CD4-positive, alpha-beta T cell (primary cell): ENCODE measurements around the gene VEGFA. TPM values are rescaled to one million over a fixed set of nuclear protein-coding genes. Genes with fewer than 3 reads are reported as not detected.

Experiments
- ATAC-seq: fragments of 200-7000 bp; cut with Tn5 transposase; one replicate; pipeline ENCODE4 v1.10.0; 2022; ENCODE audit warnings: mild to moderate bottlenecking; ENCODE audit not compliant: poor library complexity
- CTCF ChIA-PET: fragments of 350-600 bp; sonication (Branson Sonifier 250); formaldehyde crosslinking; loops from one replicate; lab custom pipeline; 2021; ENCODE audit warnings: antibody characterized with exemption, inconsistent platforms; lab: Charles Lee
- POLR2A ChIA-PET: fragments of 350-600 bp; sonication (Branson Sonifier 250); formaldehyde crosslinking; loops from one replicate; lab custom pipeline; 2021; ENCODE audit warnings: antibody characterized with exemption, inconsistent platforms; lab: Charles Lee
- DNase-seq, 14 experiments: peaks; one replicate each; pipeline ENCODE4 v3.0.0-alpha.2; 2013 to 2020; ENCODE audit warnings: mixed read lengths in 2 of 14
- H3K27ac ChIP-seq, 2 donors: one replicate each; pipeline versions ENCODE4 v1.5.1 to v1.7.0; 2013; ENCODE audit warnings: low read length in 2 of 2, low read depth in 1 of 2, mild to moderate bottlenecking in 1 of 2
- H3K27me3 ChIP-seq, 2 experiments: 1 replicate in 1 of 2; 2 replicates in 1 of 2; pipeline versions ENCODE4 v1.6.1 to v1.7.0; 2013; ENCODE audit warnings: low read length in 2 of 2, control low read depth in 1 of 2, mild to moderate bottlenecking in 1 of 2, moderate library complexity in 1 of 2; ENCODE audit not compliant: insufficient read depth in 2 of 2, control insufficient read depth in 1 of 2
- H3K36me3 ChIP-seq: one replicate; pipeline ENCODE4 v1.6.1; 2013; ENCODE audit warnings: low read length, control low read depth; ENCODE audit not compliant: insufficient read depth
- H3K4me1 ChIP-seq: one replicate; pipeline ENCODE4 v1.6.1; 2013; ENCODE audit warnings: low read length, control low read depth; ENCODE audit not compliant: insufficient read depth
- H3K4me3 ChIP-seq: one replicate; pipeline ENCODE4 v1.5.1; 2013; ENCODE audit warnings: mild to moderate bottlenecking, low read length, moderate library complexity
- H3K9me3 ChIP-seq, 2 experiments: 1 replicate in 1 of 2; 2 replicates in 1 of 2; pipeline versions ENCODE4 v1.6.1 to v1.7.0; 2013; ENCODE audit warnings: low read length in 2 of 2, mild to moderate bottlenecking in 2 of 2, control low read depth in 1 of 2, moderate library complexity in 1 of 2; ENCODE audit not compliant: control insufficient read depth in 1 of 2, insufficient read depth in 1 of 2
- H3K27ac Mint-ChIP-seq: one replicate; pipeline ENCODE4 v1.8.0; 2020; ENCODE audit warnings: mixed read lengths
- H3K27me3 Mint-ChIP-seq: one replicate; pipeline ENCODE4 v1.8.0; 2021; ENCODE audit warnings: mixed read lengths
- H3K36me3 Mint-ChIP-seq: one replicate; pipeline ENCODE4 v1.8.0; 2021; ENCODE audit warnings: low read depth, mixed read lengths
- H3K4me1 Mint-ChIP-seq: one replicate; pipeline ENCODE4 v1.8.0; 2021; ENCODE audit warnings: low read depth, mixed read lengths
- H3K4me3 Mint-ChIP-seq: one replicate; pipeline ENCODE4 v1.8.0; 2020; ENCODE audit warnings: mild to moderate bottlenecking, mixed read lengths
- H3K9me3 Mint-ChIP-seq: one replicate; pipeline ENCODE4 v1.8.0; 2020; ENCODE audit warnings: mixed read lengths
- intact Hi-C, 2 experiments: fragments of 100-400 bp; cut with DNase I in 1 of 2; cut with micrococcal nuclease in 1 of 2; formaldehyde crosslinking; loops; one replicate each; pipeline versions ENCODE4 v1.15.1 to v1.9.0; 2023 to 2025; cut with DNase I, micrococcal nuclease
- total RNA-seq, 174 experiments: library from RNA in 2 of 174; stranded (reverse) in 2 of 174; gene quantifications; one replicate each; pipeline ENCODE4 v1.2.3 and lab custom pipeline; 2021 to 2026
- TF ChIP-seq, protein P1 (sequence below): fragments of 200-600 bp; IDR thresholded peaks from one replicate; pipeline ENCODE4 v1.8.0; 2022; ENCODE audit warnings: antibody characterized with exemption, mild to moderate bottlenecking

VEGFA gene
- total RNA-seq, 2 experiments from 2014 or later = 3.5 to 3.7 TPM

DNA sequence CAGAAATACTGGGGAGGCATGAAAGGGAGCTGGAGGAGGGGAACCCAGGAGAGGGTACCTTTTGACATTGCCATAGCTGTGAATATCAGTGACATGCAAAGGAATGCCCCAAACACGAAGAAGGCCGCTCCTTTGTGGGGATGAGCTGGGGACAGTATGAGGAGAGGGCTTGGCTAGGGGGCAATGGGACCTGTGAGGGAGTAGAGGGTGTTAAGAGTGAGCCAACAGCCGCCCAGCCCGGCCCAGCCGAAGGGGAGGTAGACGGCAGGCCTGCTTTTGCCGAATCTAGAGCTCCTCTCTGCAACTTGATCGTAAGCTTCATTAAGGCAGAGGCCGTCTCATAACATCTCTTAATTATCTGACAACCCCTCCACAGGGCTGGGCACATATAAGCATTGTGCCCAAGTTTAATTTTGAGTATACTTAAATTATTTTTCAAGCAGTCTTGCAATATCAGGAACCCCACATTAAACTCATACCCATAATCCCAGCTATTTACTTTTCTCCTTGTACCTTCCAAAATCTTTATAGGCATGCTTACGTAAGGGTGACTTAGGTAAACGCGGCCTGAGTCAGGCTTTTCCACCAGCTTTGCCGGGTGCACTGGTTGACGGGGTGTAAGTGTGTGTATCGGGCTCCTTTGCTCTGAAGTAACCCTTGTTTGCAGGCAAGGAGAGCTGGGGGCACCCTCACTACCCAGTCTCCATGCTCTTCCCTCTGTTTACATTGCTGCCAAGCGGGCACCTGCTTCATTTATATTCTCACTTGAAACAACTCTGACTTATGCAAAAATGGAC is 24.9 kb upstream of the VEGFA start:
- H3K4me1 ChIP-seq = no peaks in the 10 kb centered on the region
- no peak overlapping the region for H3K4me3 Mint-ChIP-seq

DNA sequence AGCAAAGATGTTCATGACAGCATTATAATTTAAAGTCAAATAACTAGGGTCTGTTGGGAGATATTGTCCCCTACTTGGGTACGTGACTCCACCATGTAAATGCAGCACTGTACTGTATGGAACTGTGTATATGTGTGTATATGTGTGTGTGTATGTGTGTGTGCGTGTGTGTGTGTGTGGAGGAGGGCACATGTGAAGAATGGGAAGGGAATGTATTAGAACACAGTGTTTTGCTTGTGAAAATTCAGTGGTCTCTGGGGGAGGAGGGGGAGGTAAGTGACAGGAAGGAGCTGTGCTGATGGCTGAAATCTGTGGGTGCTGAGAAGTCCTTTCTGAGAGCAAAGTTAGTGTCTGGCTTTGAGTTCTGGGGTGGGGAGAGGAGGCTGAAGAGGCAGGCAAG is 23.9 kb upstream of the VEGFA start:
- CTCF ChIA-PET = interaction anchor here (1.2 kb wide), 1 partner anchor 28 kb away, joined by 4 read pairs; no protein-coding TSS in a partner anchor
- Histone ChIP-seq H3K27me3 (no peaks in the 10 kb centered on the region), H3K9me3 (no peaks in the 10 kb centered on the region), H3K36me3 (no peaks in the 10 kb centered on the region), H3K4me1 (no peaks in the 10 kb centered on the region), H3K4me3 (no peak overlapping the region), H3K27ac (no peak overlapping the region)
- POLR2A ChIA-PET = no interaction called here
- no peak overlapping the region for H3K4me3 Mint-ChIP-seq
- H3K9me3 Mint-ChIP-seq = no peaks in the 10 kb centered on the region
- intact Hi-C loops = no loop called here
- no peaks in the 10 kb centered on the region for H3K36me3 Mint-ChIP-seq
- no peak overlapping the region for H3K27ac Mint-ChIP-seq
- H3K4me1 Mint-ChIP-seq = no peaks in the 10 kb centered on the region
- peaks cover 6% of the 10 kb centered on the region for H3K27me3 Mint-ChIP-seq
- TF ChIP-seq, protein P1, sequence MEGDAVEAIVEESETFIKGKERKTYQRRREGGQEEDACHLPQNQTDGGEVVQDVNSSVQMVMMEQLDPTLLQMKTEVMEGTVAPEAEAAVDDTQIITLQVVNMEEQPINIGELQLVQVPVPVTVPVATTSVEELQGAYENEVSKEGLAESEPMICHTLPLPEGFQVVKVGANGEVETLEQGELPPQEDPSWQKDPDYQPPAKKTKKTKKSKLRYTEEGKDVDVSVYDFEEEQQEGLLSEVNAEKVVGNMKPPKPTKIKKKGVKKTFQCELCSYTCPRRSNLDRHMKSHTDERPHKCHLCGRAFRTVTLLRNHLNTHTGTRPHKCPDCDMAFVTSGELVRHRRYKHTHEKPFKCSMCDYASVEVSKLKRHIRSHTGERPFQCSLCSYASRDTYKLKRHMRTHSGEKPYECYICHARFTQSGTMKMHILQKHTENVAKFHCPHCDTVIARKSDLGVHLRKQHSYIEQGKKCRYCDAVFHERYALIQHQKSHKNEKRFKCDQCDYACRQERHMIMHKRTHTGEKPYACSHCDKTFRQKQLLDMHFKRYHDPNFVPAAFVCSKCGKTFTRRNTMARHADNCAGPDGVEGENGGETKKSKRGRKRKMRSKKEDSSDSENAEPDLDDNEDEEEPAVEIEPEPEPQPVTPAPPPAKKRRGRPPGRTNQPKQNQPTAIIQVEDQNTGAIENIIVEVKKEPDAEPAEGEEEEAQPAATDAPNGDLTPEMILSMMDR = no peak
- ATAC-seq (no peak), DNase-seq (no peak)

More for the DNA sequence above, 24.9 kb upstream of the VEGFA start:
- intact Hi-C loops = no loop called here
- no peak for DNase-seq
- TF ChIP-seq, protein P1 = no peak
- H3K36me3 Mint-ChIP-seq = no peaks in the 10 kb centered on the region
- H3K9me3 ChIP-seq = no peaks in the 10 kb centered on the region
- H3K27ac Mint-ChIP-seq = no peak overlapping the region
- H3K27ac ChIP-seq = no peak overlapping the region
- ATAC-seq = no peak
- no peaks in the 10 kb centered on the region for H3K36me3 ChIP-seq
- no peak overlapping the region for H3K4me3 ChIP-seq
- H3K27me3 ChIP-seq = no peaks in the 10 kb centered on the region
- ChIA-PET CTCF (interaction anchor here (1.2 kb wide), 1 partner anchor 29 kb away, joined by 4 read pairs; no protein-coding TSS in a partner anchor), POLR2A (interaction anchor here (0.6 kb wide), 1 partner anchor 603 kb away, joined by 3 read pairs; no protein-coding TSS in a partner anchor)
- no peaks in the 10 kb centered on the region for H3K4me1 Mint-ChIP-seq
- H3K9me3 Mint-ChIP-seq = no peaks in the 10 kb centered on the region
- H3K27me3 Mint-ChIP-seq = peaks cover 6% of the 10 kb centered on the region

DNA sequence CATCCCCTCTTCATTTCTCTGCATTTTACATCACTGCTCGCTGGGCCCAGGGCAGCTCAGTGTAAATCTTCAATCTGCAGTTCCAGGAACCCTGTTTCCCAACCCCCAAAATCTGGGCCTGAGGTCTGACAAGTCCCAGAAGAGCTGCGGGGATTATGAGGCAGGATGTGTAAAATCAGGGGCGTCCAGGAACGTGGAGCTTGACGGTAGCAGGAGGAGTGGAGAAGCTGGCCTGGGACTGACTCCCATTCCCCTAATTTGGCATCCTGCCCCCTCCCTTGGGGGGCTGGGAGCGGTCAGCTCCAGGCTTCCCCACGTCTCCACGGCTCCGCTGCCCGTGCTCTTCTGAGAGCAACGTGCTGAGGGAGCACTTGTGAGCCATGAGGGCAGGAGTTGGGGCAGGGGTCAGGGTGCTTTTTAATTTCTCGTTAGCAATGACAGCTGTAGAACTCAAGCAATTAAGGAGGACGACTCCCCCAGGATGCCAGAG is 23.4 kb upstream of the VEGFA start:
- Histone ChIP-seq H3K4me3 (no peak overlapping the region), H3K9me3 (no peaks in the 10 kb centered on the region), H3K36me3 (no peaks in the 10 kb centered on the region), H3K27ac (no peak overlapping the region), H3K27me3 (no peaks in the 10 kb centered on the region), H3K4me1 (no peaks in the 10 kb centered on the region)
- CTCF ChIA-PET = no interaction called here
- Mint-ChIP-seq H3K36me3 (no peaks in the 10 kb centered on the region), H3K4me3 (no peak overlapping the region), H3K9me3 (no peaks in the 10 kb centered on the region), H3K27ac (no peak overlapping the region), H3K27me3 (peaks cover 6% of the 10 kb centered on the region), H3K4me1 (no peaks in the 10 kb centered on the region)
- POLR2A ChIA-PET = interaction anchor here (0.6 kb wide), 1 partner anchor 324 kb away, joined by 3 read pairs; no protein-coding TSS in a partner anchor
- intact Hi-C loops = no loop called here
- ATAC-seq (no peak), DNase-seq (no peak)
- TF ChIP-seq, protein P1 = no peak
